RWPE1 (cell line): Measurements from ENCODE around the gene SPATS2.
"Not testable (repeated sequence)": the region's sequence is repeated elsewhere in the genome, so short reads cannot be mapped to it uniquely, and the experiment has no call there.

ENCODE experiments used
- CTCF ChIA-PET: fragments of 350-600 bp; sonication (Branson Sonifier 250); formaldehyde crosslinking; extraction: SDS; loops from one replicate; lab custom pipeline; 2021; lab: Yijun Ruan, JAX
- POLR2A ChIA-PET: fragments of 400-600 bp; formaldehyde crosslinking; extraction: SDS; loops from one replicate; lab custom pipeline; 2020; ENCODE audit warnings: antibody characterized with exemption; ENCODE audit not compliant: low non-redundant PET; lab: Yijun Ruan, JAX
- DNase-seq: peaks from one replicate; pipeline ENCODE4 v3.0.0; 2012; ENCODE audit warnings: low spot score
- H3K27ac ChIP-seq: fragments of 450-650 bp; 2 replicates; pipeline ENCODE4 v1.5.1; 2017
- TF ChIP-seq, protein P1 (sequence below): fragments of 450-650 bp; conservative IDR thresholded peaks from 2 replicates; pipeline ENCODE4 v1.5.1; 2017; ENCODE audit warnings: low read depth, mild to moderate bottlenecking

The SPATS2 gene

DNA sequence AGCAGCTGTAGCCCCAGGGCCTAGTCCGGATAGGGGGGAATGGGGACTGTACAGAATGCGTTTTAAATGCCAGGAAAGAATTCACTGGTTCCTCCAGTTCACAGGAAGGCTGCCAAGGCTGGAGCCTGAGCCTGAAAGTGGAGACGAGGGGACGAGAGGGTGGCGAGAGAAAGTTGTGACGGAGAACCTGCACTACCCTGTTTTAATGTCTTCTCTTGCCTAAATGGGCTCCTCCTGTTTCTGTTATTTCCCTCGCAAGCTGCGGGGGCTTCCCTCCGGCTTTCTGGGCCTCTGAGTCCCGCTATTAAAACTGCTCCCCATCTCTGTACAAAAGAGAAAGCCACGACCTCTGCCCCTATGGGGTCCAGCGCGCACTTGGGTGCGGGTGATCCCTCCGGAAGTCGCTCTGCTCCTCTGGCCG, 34.8 kb upstream of the SPATS2 start:
- TF ChIP-seq, protein P1, sequence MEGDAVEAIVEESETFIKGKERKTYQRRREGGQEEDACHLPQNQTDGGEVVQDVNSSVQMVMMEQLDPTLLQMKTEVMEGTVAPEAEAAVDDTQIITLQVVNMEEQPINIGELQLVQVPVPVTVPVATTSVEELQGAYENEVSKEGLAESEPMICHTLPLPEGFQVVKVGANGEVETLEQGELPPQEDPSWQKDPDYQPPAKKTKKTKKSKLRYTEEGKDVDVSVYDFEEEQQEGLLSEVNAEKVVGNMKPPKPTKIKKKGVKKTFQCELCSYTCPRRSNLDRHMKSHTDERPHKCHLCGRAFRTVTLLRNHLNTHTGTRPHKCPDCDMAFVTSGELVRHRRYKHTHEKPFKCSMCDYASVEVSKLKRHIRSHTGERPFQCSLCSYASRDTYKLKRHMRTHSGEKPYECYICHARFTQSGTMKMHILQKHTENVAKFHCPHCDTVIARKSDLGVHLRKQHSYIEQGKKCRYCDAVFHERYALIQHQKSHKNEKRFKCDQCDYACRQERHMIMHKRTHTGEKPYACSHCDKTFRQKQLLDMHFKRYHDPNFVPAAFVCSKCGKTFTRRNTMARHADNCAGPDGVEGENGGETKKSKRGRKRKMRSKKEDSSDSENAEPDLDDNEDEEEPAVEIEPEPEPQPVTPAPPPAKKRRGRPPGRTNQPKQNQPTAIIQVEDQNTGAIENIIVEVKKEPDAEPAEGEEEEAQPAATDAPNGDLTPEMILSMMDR = no peak
- DNase-seq = no peak
- H3K27ac ChIP-seq = peak overlapping the region; percentile 54
- ChIA-PET POLR2A (no interaction called here), CTCF (interaction anchor here (0.6 to 2.6 kb wide), 14 partner anchors 9 to 371 kb away, joined by 3 to 30 read pairs (median 4); partner anchors contain the start of genes DNAJC22 and TROAP)

DNA sequence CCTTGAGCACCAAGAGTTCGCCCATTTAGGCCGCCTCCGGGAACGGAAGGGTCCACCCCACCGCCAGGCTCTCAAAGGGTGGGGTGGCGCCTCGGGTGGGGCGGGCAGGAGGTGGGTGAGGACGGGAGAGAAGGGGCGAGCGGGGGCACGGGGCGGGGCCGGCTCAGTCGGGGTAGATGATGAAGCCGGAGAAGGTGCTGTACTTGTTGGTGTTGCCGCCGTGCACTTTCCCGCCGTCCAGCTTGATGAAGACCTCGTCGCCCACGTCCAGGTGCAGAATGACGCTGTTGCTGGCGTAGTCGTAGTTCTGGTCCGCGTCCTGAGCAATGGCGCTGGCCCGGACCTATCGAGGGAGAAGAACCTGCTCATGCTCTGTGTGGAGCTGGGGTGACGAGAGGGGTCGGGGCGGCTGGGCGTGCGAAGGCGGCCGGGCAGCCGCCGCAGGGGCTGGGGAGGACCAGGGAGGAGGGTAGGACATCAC, 34.3 kb upstream of the SPATS2 start:
- TF ChIP-seq, protein P1 = no peak
- CTCF ChIA-PET = interaction anchor here (0.6 to 2.6 kb wide), 2 partner anchors 9 to 15 kb away, joined by 4 to 30 read pairs; no protein-coding TSS in a partner anchor
- no peak overlapping the region for H3K27ac ChIP-seq
- DNase-seq = no peak
- POLR2A ChIA-PET = no interaction called here

DNA sequence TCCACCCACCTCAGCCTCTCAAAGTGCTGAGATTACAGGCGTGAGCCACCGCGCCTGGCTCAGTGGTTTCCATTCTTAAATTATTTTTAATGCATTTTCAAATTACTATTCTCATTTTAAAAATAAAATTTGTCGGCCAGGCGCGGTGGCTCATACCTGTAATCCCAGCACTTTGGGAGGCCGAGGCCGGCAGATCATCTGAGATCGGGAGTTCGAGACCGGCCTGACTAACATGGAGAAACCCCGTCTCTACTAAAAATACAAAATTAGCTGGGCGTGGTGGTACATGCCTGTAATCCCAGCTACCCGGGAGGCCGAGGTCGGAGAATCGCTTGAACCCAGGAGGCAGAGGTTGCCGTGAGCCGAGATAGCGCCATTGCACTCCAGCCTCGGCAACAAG, 33.5 kb upstream of the SPATS2 start:
- CTCF ChIA-PET = interaction anchor here (2.6 kb wide), 1 partner anchor 8 kb away, joined by 30 read pairs; no protein-coding TSS in a partner anchor
- H3K27ac ChIP-seq, DNase-seq: not testable (repeated sequence)
- POLR2A ChIA-PET = interaction anchor here (0.7 kb wide), 1 partner anchor 174 kb away, joined by 3 read pairs; no protein-coding TSS in a partner anchor

DNA sequence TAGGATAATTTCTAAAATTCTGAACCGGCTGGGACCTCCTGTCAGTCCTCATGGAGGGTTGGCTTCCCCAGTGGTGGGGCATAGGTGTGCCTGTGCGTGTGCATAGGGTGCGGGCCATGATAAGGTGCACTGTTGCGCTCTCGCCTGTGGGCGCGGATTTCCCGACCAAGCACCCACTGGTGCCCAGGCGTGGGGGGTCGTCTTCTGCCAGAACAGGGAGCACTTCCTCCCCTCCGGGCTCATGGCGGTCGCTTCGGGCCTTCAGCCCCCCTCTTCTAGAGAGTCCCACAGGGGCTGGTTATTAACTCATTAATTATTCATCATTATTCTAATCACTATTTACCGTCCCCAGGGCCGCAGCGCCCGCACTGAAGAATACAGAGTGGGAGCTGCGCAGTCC, 33.0 kb upstream of the SPATS2 start:
- DNase-seq = no peak
- ChIA-PET CTCF (interaction anchor here (0.6 kb wide), 1 partner anchor 481 kb away, joined by 3 read pairs; no protein-coding TSS in a partner anchor), POLR2A (no interaction called here)
- TF ChIP-seq, protein P1 = no peak
- H3K27ac ChIP-seq = no peak overlapping the region

DNA sequence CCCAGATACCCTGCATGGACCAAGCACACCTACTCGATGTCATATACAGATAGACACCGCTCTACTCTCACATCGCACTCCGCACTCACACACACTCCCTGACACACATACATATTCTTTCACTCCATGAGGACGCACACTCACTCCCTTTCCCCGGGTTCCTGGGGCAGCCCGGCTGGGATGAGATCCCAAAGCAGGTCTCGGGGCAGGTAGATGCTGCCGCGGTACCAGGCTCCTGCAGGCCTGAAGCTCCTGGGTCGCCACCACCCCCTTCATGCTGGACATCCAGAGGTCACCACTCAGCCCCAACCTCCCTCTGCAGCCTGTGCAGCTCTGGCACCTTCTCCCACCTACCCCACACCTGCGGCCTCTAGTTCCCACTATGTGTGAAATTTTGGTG, 32.6 kb upstream of the SPATS2 start:
- TF ChIP-seq, protein P1 = no peak
- peak overlapping the region; percentile 15; the same call in 1 of the 2 replicates for H3K27ac ChIP-seq
- POLR2A ChIA-PET = no interaction called here
- no peak for DNase-seq
- CTCF ChIA-PET = interaction anchor here (0.6 to 1.4 kb wide), 6 partner anchors 13 to 481 kb away, joined by 3 to 6 read pairs (median 4); no protein-coding TSS in a partner anchor

DNA sequence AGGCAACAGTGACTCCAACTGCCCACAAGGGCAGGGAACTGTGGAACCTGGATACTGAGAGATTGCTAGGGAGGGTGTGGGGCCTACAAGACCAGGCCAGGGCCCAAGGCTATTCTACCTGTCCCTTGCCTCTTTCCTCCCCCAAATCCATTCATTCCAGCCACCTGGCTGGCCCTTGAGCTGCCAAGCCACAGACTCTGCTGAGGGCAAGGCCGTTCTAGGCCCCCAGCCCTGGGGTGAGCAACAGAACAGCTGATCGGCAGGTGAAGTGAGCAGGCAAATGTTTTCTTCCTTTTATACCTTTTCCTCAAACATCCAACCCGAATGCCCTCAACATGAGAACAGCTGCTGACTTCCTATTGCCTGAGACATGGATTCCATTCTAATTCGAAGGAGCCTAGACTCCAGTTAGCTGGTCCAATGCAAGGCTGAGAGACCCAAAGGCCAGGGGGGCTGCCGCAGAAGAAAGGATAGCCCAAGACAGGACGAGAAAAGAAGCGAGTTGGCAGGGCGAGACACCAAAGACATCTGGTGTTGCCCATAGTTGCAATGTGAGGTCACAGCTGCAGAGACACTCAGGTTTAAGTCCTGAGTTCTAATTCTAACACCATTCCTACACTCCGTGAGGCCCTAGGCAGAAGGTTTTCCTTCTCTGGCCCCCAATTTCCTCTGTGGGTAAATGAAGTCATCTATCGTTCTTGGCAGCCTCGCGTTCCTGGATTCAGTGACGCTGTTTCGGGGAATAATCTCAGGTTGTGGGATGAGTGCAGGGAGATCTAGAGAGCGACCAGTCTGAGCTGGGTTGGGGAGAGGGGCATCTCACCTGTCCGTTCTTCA, 31.9 kb upstream of the SPATS2 start:
- TF ChIP-seq, protein P1 = no peak
- ChIA-PET POLR2A (no interaction called here), CTCF (interaction anchor here (0.6 to 1.4 kb wide), 7 partner anchors 12 to 246 kb away, joined by 3 to 6 read pairs (median 4); no protein-coding TSS in a partner anchor)
- H3K27ac ChIP-seq = peak overlapping the region; percentile 15; the same call in 1 of the 2 replicates
- DNase-seq = no peak
